Retinal pigment epithelial cell (primary cell): ENCODE measurements around the gene CHID1.

Source experiments
- DNase-seq: peaks from one replicate; pipeline ENCODE4 v3.0.0-alpha.2; 2010; ENCODE audit warnings: low read depth
- H3K4me3 ChIP-seq: 2 replicates; pipeline ENCODE4 v1.5.1; 2011; ENCODE audit warnings: mild to moderate bottlenecking, low read length, control low read depth, moderate library complexity
- TF ChIP-seq, protein P1 (sequence below): conservative IDR thresholded peaks from 2 replicates; pipeline ENCODE4 v1.5.1; 2011; ENCODE audit warnings: low read depth, low read length, control low read depth, inconsistent platforms

CHID1 gene

DNA sequence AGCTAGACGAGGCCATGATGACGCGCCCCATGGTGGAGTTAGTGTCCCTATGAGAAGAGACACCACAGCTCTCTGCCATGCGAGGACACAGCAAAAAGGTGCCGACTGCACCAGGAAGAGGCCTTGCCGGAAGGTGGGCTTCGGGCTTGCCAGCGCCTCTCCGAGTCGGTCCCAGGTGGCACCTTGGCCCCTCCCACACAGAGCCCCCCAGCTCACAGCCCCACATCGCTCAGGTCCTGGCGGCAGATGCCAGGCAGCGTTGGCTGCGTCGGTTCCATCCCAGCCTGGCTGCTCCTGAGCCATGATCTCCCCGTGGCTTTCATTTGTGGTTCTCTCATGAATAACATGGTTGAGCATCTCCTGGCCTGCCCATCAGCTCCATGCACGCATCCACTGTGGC is 24.0 kb downstream of the CHID1 start:
- TF ChIP-seq, protein P1, sequence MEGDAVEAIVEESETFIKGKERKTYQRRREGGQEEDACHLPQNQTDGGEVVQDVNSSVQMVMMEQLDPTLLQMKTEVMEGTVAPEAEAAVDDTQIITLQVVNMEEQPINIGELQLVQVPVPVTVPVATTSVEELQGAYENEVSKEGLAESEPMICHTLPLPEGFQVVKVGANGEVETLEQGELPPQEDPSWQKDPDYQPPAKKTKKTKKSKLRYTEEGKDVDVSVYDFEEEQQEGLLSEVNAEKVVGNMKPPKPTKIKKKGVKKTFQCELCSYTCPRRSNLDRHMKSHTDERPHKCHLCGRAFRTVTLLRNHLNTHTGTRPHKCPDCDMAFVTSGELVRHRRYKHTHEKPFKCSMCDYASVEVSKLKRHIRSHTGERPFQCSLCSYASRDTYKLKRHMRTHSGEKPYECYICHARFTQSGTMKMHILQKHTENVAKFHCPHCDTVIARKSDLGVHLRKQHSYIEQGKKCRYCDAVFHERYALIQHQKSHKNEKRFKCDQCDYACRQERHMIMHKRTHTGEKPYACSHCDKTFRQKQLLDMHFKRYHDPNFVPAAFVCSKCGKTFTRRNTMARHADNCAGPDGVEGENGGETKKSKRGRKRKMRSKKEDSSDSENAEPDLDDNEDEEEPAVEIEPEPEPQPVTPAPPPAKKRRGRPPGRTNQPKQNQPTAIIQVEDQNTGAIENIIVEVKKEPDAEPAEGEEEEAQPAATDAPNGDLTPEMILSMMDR: no peak
- H3K4me3 ChIP-seq: no peak overlapping the region
- DNase-seq: no peak

DNA sequence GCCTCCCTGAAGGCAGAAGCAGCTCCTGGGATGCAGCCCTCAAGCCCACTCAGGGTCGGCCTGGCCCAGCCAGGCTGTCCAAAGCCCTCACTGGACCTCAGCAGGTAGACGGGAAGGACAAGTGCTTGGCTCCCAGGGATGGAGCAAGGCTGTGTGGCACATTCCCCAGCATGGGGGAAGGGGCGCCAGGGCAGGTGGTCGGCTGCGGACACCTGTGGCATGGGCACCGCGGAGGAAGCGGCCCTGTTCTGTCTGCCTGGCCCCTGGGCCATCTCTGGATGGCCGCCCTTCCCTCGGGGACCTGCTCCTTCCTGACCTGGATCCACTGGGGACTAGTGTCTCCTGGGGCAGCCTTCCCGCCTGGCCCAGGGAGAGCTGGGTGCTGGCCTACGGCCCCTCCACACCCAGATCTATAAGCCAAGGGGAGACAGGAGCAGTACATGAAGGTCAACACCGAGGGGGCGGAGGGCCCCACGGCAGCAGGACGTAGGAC is 26.0 kb downstream of the CHID1 start:
- DNase-seq: no peak
- no peak overlapping the region for H3K4me3 ChIP-seq
- TF ChIP-seq, protein P1: no peak

DNA sequence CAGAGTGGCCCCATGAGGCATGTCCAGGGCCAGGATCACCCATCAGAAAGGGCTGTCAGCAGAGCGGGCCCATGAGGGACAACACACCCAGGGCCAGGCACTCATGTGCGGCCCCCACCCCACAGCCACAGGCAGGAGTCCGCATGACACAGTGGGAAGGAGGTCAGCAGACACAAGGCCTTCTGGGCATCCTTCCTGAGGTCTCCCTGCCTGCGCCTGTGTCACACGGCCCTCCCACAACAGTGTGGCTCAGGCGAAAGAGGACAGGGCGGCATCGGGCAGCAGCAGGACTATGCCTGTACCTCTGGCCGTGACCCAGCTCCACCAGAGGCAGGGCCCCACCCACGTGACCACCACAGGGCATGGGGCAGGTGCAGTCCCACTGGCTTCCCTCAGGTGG is 27.1 kb downstream of the CHID1 start:
- DNase-seq: no peak
- no peak overlapping the region for H3K4me3 ChIP-seq
- TF ChIP-seq, protein P1: no peak

DNA sequence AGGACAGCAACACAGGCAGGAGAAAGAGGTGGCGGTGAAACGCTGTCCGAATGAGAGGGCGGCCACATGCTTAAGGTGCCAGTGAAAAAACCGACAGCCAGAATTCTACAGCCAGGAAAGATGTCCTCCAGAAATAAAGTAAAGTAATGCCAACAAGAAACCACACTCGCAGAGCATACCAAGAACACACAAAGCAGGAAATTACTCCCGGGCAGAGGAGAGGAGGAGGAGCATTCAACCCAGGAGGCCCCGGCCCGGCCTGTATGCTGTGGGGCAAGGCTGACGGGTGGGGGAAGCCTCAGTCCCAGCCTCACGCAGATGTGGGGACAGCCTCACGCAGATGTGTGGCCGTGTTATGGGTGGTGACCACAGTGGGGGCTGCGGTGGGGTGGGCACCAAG is 28.0 kb downstream of the CHID1 start:
- TF ChIP-seq, protein P1: no peak
- H3K4me3 ChIP-seq: no peak overlapping the region
- no peak for DNase-seq

DNA sequence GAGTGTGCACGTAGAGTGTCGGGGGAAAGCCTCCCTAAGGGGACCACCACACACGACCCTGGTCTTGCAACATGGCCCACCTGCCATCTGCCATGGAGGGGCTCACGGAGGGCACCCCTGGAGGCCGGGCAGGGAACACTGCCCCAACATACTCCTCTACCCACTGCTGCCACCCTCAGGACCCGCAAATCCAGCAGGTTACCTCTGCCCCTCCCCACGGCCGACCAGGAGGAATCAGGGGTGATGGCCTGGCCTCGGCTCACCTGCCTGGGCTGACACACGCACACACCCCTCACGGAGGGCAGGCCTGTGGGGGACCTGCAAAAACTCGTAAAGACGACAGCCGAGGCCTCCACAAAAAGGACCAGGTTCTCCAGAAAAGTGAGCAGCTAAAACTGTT is 30.2 kb downstream of the CHID1 start:
- no peak for DNase-seq
- no peak overlapping the region for H3K4me3 ChIP-seq
- TF ChIP-seq, protein P1: peak; percentile 13

DNA sequence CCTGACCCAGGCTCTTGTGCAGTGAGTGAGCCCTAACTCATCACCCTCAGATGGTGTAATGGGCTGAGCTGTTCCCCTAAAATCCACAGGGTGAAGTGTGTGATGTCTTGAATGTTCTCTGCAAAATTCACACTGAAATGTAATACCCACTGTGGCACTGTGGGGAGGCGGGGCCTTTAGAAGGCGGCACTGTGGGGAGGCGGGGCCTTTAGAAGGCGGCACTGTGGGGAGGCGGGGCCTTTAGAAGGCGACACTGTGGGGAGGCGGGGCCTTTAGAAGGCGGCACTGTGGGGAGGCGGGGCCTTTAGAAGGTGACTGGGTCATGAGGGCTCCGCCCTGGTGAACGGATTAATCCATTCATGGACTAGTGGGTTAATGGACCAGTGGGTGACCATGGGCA is 33.0 kb downstream of the CHID1 start:
- no peak for DNase-seq
- TF ChIP-seq, protein P1: no peak
- no peak overlapping the region for H3K4me3 ChIP-seq

DNA sequence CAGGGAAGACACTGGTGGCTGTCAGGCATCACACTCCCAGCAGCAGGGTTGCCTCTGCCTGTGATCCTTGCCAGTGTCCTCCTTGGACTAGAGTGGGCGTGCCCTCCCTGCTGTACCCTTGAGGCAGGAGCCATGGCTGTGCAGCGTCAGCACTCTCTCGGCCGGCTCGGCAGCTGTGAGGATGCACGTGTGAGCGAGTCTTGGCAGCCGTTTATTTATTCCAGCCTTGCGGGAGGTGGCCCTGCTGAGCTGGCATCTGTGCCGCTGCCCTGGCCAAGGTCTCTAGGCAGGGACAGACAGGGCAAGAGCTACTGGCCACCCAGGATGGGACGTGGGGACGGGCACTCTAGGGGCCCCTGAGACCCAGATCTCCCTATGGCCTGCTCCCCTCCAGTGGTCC is 34.1 kb downstream of the CHID1 start:
- TF ChIP-seq, protein P1: no peak
- no peak overlapping the region for H3K4me3 ChIP-seq
- DNase-seq: no peak
